ENCODE measurements around the gene H2BK1.

Gene H2BK1

DNA sequence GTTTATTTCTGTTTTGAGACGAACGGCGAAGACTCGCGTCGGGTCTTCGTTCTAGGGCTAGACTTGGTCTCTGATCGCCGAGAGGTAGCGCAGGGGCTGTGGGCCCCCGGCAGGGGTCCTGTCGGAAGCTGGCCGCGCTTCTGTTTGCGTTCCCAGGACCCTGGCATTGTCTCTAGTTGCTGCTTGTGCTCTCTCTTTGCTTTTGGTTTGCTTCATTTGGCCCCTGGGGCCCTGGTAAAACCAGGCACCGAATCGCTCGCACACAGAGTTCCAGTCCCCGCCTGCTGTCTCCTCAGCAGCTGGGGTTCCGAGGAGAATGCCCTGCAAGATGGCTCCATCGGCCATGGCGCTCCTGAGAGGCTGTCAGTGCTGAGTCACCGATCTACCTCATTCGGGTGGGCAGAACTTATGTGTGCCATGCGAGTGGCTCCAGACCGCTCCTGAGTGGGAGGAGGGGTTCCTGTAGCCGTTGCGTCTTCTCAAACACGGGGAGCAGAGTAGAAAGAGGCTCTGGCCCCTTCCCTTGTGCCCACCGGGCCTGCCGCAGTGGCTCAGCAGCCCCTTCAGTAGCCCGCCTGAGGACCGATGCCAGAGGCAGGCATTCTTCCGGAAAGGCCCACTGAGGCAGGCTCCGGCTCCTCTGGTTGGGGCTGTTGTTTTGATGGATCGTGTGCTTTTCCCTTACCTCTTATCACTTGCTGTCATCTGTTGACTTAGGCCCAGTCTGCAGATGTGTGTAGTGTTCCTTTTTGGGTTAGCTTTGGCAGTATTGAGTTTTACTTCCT, 22.8 kb upstream of the H2BK1 start:
- no peak for DNase-seq (ENCODE audit: low read depth, low spot score)

DNA sequence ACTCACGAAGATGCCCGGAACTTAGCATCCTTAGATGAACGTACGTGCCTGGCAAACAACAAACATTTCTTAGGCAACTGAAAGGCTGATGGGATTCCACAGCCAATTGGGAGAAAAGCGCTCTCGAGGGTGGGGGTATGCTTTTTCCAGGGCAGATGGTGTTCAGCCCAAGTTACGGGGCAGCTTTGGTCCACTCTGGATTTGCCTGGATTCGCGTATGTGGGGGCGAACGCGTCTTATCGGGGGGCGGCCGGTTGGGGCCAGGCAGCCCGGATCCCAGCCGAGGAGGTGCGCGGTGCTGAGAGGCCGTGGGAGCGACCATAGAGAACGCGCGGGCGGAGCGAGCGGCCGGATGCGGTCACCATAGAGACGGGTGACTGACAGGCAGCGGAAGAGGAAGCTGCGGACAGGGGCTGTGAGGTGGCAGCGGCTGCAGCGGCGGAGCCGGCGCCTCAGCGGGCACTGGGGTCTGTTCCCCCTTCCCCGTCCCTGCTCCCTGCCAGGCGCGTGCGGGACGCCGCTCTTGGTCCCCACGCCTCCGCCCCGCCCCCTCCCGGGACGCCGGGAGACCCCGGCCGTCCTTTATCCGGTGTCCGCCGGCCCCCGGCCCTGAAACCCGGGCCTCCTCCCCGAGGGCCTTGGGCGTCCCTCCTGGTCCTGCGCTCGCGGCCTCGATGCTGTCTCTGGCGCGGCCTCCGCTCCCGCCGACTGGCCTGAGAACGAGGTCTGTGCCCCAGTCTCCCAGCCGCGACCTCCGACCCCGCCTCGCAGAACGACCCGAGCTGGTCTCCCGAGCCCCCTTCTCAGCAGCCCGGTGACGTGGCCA, 22.0 kb upstream of the H2BK1 start, which contains the start of gene CHPF2:
Gene CHPF2 (plus strand): TSS at position 393 of the 826 bp plus-strand sequence. CDS start 1,529 bp downstream, outside the sequence.
- DNase-seq (ENCODE audit: low read depth, low spot score) = peak; percentile 45

DNA sequence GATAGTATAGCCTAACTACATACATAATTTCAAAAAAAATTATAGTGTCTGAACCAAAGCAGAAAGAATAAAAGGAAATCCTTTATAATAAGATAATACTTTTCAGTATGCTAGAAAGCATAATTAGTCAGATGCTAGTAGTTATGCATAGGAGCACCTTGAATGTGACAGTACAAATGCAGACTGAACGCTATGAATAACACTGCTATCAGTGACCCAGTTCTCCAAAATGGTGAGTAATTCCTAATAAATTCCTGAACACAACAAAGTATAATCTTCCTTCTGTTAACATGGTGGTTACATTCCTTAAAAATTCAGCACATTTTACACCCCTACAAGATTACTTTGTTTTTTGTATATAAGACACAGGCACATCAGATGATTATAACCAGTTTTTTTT, 20.8 kb upstream of the H2BK1 start:
- DNase-seq (ENCODE audit: low read depth, low spot score) = no peak

DNA sequence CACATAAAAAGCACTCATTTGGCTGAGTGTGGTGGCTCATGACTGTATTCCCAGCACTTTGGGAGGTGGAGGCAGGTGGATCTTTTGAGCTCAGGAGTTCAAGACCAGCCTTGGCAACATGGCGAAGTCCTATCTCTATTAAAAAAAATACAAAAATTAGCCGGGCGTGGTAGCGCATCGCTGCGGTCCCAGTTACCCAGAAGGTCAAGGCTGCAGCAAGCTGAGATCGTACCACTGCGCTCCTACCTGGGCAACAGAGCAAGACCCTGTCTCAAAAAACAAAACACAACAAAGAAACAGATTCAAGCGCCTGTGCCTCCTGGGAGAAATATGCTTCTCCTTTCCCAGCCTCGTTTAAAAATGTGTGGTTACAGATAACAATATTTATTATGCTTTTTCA, 19.0 kb upstream of the H2BK1 start:
- DNase-seq (ENCODE audit: low read depth, low spot score) = no peak

DNA sequence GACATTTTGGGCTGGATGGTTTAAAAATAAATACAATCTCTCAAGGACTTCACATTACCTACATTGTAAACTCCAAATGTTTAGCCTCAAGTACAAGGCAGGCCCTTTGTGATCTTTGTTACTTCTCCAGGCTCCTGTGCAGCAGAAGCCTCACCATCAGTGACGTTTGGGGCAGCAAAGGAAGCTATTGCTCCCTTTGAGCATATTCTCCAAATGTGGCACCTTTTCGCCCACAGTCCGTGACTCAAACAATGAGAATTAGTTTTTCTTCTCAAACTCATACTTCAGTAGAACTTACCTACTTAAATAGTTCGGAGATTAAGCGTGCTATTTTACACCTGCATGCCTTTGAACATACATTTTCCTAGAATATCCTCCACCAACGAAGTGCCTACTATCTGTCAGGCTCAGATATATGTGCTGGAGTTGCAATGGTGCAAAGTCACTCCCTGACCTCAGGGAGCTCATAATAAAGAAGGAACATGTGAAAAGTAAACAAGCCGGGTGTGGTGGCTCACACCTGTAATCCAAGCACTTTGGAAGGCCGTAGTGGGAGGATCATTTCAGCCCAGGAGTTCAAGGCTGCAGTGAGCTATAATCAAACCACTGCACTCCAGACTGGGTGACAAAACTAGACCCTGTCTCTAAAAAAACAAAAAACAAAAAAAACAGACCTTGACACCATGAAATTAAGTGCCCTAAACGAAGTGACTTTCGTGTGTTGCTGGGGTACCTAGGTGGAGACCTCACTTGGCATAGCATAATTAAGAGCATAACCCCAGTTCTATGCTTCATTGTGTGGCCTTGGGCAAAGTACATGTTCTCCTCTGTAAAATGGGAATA, 18.0 kb upstream of the H2BK1 start:
- DNase-seq (ENCODE audit: low read depth, low spot score) = no peak

DNA sequence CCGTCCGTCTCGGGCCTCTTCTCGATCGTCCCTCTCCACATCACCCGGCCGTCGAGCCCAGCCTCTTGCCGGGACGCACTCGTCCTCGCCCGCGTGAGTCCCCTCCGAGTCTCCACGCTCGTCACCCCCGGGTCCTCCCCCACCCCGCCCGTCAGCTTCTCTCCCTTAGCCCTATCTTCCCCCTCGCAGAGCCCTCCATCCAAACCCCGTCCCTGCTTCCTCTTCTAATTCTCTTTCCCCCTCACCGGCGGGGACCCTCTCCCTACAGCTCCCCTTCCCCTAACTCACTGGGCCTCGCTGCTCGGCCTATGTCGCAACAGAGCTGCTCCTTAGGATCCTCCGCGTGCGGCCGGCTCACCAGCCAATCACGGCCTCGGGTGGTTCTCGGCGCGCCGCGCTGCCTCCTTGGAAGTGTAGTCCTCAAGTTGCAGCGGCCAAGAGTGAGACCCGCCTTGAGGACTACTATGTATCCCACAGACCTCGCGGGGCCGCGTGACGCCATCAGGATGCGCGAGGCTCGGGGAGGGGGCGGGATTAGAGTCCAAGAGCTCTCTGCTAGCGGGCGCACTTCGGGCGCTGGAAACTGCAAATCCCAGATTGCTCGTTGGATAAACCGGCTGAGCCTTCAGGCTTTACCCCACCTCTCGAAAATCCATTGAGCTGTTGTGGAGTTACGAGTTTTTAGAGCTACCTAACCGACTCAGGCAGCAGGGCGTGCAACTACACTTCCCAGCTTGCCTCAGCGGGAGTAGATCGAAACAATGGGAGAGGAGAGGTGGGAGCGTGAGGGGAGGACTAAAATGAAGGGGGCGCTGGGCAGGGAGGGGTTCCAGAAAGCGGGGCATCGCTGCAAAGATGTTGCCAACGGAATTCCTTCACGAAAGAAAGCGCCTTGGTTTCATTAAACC, 16.8 kb upstream of the H2BK1 start, which contains the start of gene ABCF2:
Gene ABCF2 (minus strand): TSS at position 331 of the 908 bp plus-strand sequence. CDS start 747 bp downstream, outside the sequence.
- peak; percentile 98 for DNase-seq (ENCODE audit: low read depth, low spot score)

DNA sequence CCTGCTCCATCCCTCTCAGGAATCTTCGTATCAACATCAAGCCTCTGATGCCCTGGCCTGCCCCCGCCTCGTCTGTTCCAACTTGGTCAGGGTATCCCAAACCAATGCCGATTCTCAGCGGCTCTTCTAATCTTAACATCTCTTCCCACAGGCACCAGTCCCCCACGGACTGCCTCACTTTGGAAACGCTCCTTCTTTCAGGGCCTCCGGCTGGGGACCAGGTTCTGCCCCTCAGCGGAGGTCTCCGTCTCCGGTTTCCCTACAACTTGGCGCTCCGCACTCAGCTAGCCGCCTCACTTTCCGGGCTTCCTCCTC, 16.2 kb upstream of the H2BK1 start:
- no peak for DNase-seq (ENCODE audit: low read depth, low spot score)

DNA sequence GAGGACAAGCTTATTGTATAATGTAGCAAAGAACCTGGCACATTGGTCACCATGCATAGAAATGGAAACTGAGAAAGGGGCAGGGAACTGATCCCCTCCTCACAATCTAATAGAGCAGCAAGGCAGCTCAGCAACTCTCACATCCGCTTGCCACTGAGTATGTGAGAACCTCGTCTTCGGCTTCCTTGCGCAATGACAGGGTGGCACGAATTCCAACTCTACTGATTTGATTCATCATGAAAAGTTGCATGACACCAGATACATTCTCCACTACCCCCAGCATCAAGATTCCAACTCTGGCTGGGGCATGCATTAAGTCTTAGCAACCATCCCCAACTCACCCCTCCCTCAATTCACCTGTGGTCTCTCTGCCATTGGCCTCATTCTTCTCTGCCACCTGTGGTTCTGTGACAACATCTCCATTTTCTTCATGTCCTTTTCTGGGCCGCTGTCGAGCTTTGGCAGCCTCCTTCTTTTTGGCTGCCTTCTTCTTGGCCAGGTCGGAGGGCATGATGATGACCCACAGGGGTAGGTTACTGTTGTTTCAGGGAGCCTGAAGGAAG, 15.7 kb upstream of the H2BK1 start:
- no peak for DNase-seq (ENCODE audit: low read depth, low spot score)

DNA sequence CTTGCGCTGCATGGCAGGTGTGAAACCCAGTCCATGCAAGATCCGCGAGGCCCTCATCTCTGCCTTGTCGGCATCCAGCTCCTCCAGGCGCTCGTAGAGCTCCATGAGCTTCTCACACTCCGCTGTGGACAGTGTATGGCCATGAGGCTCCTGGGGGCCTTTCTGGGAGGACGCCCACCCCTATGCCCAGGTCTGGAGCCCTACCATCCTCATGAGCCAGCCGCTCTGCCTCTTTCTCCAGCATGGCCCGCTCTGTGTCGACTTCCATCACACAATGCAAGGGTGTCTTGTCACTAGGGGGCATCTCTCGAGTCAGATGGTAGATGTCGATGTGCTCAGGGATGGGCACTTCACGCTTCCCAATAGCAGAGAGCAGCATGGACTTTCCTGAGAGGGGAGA, 13.4 kb upstream of the H2BK1 start:
- DNase-seq (ENCODE audit: low read depth, low spot score) = no peak

DNA sequence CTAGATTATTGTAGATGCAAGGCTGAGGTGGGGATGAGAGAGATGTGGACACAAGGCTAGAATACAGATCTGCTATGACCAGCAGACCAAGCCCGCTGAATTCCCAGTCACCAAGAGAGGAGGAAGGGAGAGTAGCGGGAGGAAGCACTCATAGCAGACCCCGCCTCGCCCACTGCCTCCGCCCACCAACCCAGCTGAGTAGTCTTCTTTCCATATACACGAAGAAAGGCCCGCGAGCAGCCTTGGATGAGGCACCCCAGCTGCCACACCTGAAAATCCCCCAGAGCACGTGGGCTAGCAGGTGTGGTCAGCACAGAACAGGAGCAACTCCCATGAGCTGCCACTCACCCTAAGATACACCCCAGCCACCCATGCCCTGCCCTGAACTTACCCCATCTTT, 7.9 kb upstream of the H2BK1 start:
- DNase-seq (ENCODE audit: low read depth, low spot score) = no peak

DNA sequence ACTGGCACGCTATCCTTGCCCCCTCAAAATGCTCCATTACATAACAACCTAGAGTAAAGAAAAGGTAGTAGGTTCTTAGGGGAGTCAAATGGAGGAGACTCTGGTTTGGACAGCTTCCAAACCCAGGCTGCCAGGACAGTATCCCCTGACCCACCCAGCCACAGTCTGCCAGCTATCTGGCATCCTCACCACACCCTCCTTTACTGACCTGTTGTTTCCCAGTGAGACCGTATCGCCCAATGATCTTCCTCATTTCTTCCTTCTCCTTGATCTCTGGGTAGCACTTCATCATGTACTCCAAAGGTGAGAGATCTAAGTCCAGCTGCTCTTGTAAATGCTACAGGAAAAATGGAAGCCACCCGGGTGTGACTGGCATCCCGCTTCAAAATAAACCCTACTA, 5.1 kb upstream of the H2BK1 start:
- DNase-seq (ENCODE audit: low read depth, low spot score) = no peak

DNA sequence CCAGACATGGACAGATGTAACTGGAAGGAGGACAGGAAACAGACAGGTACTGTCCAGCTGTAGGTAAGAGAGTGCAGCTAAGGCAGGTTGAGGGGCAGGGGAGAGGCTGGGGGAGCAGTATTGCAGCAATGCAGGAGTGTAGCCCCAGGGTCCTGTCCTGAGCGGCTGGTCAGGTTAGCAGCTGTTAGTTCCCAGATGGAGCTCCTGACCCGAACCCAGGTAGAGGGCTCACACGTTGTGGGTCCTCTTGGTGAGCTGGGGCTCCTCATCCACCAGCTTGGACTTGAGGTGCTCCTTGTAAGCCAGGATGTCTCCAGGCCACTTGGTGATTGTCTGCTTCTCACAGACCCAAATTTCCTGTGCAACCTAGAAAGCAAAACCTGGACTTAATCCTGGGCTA, 3.5 kb upstream of the H2BK1 start:
- no peak for DNase-seq (ENCODE audit: low read depth, low spot score)

DNA sequence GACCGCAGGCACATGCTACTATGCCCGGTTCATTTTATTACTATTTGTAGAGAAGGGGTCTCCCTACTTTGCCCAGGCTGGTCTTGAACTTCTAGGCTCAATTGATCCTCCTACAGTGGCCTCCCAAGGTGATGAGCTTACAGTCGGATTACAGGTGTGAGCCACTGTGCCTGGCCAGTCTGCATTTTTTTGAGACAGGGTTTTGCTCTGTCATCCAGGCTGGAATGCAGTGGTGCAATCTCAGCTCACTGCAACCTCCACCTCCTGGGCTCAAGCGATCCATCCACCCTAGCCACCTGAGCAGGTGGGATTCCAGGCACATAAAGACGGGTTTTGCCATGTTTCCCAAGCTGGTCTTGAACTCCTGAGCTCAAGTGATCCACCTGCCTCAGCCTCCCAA, 2.3 kb upstream of the H2BK1 start:
- no peak for DNase-seq (ENCODE audit: low read depth, low spot score)

DNA sequence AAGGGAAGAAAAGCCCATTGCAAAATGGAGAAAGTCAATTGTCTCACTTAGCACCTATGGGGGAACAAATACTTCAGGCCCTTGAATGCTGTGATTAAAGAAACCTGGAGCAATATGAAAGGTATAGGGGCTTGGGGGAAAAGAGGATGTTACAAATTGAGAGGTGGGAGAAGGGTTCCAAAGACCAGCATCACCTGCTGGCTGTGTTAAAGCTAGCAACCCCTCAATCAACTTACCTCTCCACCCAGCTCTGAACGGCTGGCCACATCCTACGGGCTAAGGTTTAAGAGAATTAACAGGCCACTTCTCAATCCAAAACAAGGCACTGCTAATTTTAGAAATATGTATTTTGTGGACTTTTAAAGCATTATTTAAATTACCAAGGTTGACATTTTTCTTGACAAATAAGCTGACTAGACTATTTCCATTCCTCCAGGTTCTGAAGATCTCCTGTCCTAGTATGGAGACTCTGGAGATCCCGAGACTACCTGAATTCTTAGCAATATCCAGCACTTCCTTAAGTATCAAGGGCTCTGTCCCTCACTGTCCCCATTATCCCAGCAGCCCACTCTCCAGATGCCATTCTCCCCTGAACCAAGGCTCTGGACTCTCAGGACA, 976 bp upstream of the H2BK1 start:
- no peak for DNase-seq (ENCODE audit: low read depth, low spot score)

DNA sequence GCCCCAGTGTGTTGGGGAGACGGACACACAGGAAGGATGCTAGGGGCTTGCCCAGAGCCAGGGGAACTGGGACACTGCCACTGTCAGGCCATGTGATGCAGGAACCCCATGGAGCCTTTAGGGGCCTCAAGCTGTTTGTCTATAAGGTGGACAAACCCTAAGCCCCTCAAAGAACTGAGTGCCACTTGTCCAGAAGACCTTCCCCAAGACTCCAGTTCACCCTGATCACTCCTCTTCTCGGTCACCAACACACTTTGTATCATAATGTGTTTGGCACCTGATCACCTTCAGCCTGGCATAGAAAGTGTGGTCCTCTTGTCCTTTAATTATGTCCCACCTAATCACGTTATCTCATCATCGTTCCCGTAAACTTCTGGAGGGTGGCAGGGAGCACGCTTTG, 700 bp downstream of the H2BK1 start:
- no peak for DNase-seq (ENCODE audit: low read depth, low spot score)

DNA sequence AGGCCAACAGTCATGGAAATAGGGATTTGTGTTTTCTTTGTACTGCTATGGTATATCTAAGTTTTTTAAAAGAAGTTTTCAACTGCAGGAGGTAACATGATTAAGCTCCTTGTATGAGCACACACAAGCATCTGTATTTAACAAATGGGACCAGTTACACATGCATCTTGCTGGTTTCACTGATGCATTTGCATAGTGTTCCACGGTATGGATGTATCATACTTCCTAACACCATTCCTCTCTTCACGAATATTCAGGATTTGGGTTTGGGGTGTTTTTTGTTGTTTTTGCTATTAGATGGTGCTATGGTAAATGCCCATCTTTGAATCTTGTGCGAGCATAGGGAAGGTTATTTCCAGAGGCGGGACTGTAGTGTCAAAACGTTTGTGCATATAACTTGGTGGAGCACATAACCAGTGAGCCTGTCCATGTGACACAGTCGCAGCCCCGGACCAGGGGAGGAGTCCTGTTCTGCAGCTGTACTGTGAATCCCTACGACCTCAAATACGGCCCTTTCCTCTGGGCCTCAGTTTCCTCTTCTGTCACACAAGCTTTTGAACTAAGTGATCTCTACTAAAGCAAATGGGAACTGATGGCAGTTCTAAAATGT, 1.9 kb downstream of the H2BK1 start:
- no peak for DNase-seq (ENCODE audit: low read depth, low spot score)

DNA sequence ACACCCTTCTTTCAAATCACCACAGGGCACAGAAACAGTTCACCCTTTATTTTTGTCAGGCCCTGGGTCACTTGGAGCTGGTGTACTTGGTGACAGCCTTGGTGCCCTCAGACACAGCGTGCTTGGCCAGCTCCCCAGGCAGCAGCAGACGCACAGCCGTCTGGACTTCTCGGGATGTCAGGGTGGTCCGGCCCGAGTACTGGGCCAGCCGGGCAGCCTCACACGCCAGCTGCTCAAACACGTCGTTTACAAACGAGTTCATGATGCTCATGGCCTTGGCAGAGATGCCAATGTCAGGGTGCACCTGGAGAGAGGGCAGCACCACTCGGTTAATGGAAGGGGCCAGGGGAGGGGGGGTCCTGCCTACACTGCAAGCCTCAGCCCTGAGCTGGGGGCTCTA, 2.5 kb downstream of the H2BK1 start:
- no peak for DNase-seq (ENCODE audit: low read depth, low spot score)

DNA sequence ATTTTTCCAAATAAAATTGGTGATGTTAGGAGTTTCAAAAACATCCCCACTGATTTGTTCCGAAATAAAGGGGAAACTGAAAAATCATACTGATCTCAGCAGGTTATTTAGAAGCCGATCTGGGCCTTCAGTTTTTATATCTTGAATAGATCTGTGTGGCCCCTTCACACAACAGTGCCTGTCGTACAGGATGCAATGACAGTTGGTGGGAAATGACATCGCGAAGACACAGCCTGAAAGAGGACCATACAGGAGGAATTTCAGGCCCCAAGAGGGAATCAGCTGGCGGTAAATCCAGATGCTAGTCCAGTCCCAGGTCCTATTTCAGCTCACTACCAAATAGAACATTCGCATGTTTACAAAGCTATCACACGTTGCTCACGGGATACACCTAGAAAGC, 3.0 kb downstream of the H2BK1 start:
- DNase-seq (ENCODE audit: low read depth, low spot score) = no peak

DNA sequence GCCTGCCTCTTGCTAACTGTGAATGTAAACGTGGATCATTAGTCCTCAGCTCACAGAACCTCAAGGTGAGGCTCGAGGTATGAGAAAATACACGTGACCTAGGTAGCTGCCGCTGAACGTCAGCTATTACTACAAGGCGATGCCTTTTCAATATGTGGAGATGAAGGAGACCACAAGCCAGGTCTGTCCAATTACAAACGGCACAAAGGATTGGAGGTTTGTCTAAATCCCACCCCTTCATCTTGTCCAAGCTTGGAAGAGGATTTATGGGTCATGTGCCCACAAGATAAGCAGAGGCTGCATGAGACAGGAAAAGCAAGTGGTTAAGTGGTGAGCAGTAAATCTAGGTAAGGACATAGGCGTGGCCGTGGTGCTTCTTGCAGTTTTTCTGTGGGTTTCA, 3.4 kb downstream of the H2BK1 start:
- no peak for DNase-seq (ENCODE audit: low read depth, low spot score)

DNA sequence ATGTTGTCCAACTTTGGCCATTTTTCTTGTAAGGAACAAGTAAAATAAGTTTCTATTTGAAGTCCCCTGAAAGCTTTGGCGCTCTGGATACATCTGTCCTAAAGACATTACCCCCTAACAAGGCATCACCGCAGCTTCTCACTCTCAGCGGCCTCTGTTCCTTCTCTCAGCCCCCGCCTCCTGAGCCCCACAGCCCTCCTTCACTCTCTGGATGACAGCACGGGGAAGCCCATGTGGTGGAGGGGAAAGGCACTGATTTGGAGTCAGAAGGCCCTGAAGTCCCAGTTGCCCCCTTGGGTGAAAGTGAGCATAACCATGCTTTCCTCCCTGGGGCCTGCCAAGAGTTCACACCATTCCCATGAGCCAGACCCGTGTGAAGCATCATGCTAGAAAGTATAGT, 4.6 kb downstream of the H2BK1 start:
- no peak for DNase-seq (ENCODE audit: low read depth, low spot score)
